HCT116 (cell line): ENCODE measurements around the gene KRT73. TPM values are rescaled to one million over a fixed set of nuclear protein-coding genes. Genes with fewer than 3 reads are reported as not detected.

ENCODE experiments used
- ATAC-seq: fragments of 200-7000 bp; cut with Tn5 transposase; 2 replicates; pipeline ENCODE4 v1.9.1; 2020; ENCODE audit warnings: mild to moderate bottlenecking, moderate library complexity
- Bru-seq: library from RNA; stranded (reverse); fragments of 400-500 nt; gene quantifications from one replicate; lab custom pipeline; 2021; lab: Mats Ljungman, UMichigan
- BruChase-seq, 2 experiments: library from RNA; stranded (reverse); fragments of 400-500 nt; gene quantifications; one replicate each; lab custom pipeline; 2021; lab: Mats Ljungman, UMichigan
- BruUV-seq: library from RNA; stranded (reverse); fragments of 400-500 nt; replicated peaks from 2 replicates; lab custom pipeline; 2021; lab: Mats Ljungman, UMichigan
- CTCF ChIA-PET: fragments of 300-600 bp; sonication (Branson Sonifier 250); formaldehyde crosslinking; loops from one replicate; lab custom pipeline; 2021; ENCODE audit warnings: antibody characterized with exemption; lab: Charles Lee
- POLR2A ChIA-PET: fragments of 300-600, 350-600 bp; sonication (Branson Sonifier 250); formaldehyde crosslinking; loops from one replicate; lab custom pipeline; 2021; ENCODE audit warnings: antibody characterized with exemption; lab: Charles Lee
- RAD21 ChIA-PET, 2 experiments: fragments of 300-600 bp; sonication (Branson Sonifier 250); formaldehyde crosslinking; loops; one replicate each; lab custom pipeline; 2023; ENCODE audit warnings: low total read pairs in 2 of 2; ENCODE audit not compliant: uncharacterized antibody in 2 of 2, unreplicated experiment in 2 of 2, low non-redundant PET in 1 of 2; lab: Charles Lee
- DNase-seq: peaks from one replicate; pipeline ENCODE4 v3.0.0-alpha.2; 2010; ENCODE audit warnings: low read depth, low spot score
- H2AFZ ChIP-seq: fragments of 200-600 bp; shearing (Covaris generic), sonication (generic); 2 replicates; pipeline ENCODE4 v1.6.1; 2017; ENCODE audit warnings: low read depth, mixed run types, mixed read lengths, antibody characterized with exemption, low read length; ENCODE audit not compliant: poor library complexity, severe bottlenecking
- H3K27ac ChIP-seq: 2 replicates; pipeline ENCODE4 v1.5.1; 2012; ENCODE audit warnings: low read depth, low read length
- H3K27me3 ChIP-seq: fragments of 200-600 bp; sonication (generic); 2 replicates; pipeline ENCODE4 v1.6.1; 2016; ENCODE audit warnings: mixed run types, low read length, mixed read lengths; ENCODE audit not compliant: insufficient read depth
- H3K36me3 ChIP-seq, 2 experiments: fragments of 200-500 bp in 1 of 2; fragments of 200-600 bp in 1 of 2; sonication (Bioruptor generic) in 1 of 2; sonication (generic) in 1 of 2; 2 replicates each; pipeline versions ENCODE4 v1.5.1 to v1.6.1; 2014 to 2016; ENCODE audit warnings: low read length in 2 of 2, inconsistent platforms in 1 of 2, mixed read lengths in 1 of 2, mixed run types in 1 of 2; ENCODE audit not compliant: insufficient read depth in 2 of 2, control insufficient read depth in 1 of 2
- H3K4me1 ChIP-seq, 2 experiments: fragments of 200-600 bp in 1 of 2; sonication (generic) in 1 of 2; 2 replicates each; pipeline versions ENCODE4 v1.5.1 to v1.6.1; 2012 to 2017; ENCODE audit warnings: low read length in 2 of 2, inconsistent platforms in 1 of 2, mild to moderate bottlenecking in 1 of 2, mixed read lengths in 1 of 2, mixed run types in 1 of 2, moderate library complexity in 1 of 2; ENCODE audit not compliant: insufficient read depth in 2 of 2, control insufficient read depth in 1 of 2
- H3K4me2 ChIP-seq: fragments of 200-600 bp; sonication (generic); 2 replicates; pipeline ENCODE4 v1.6.1; 2017; ENCODE audit warnings: mixed run types, low read length, mixed read lengths
- H3K4me3 ChIP-seq, 2 experiments: fragments of 200-600 bp in 1 of 2; sonication (generic) in 1 of 2; replicated peaks in 1 of 2; 2 replicates each; pipeline ENCODE4 v1.5.1; 2011 to 2016; ENCODE audit warnings: low read length in 2 of 2, control low read depth in 1 of 2, low read depth in 1 of 2, mild to moderate bottlenecking in 1 of 2, mixed read lengths in 1 of 2, mixed run types in 1 of 2
- H3K79me2 ChIP-seq: fragments of 200-600 bp; sonication (generic); 2 replicates; pipeline ENCODE4 v1.6.1; 2017; ENCODE audit warnings: mild to moderate bottlenecking, mixed run types, low read length, moderate library complexity, mixed read lengths; ENCODE audit not compliant: insufficient read depth
- H3K9ac ChIP-seq: fragments of 200-600 bp; sonication (generic); 2 replicates; pipeline ENCODE4 v1.6.1; 2016; ENCODE audit warnings: low read length, mixed read lengths
- H3K9me2 ChIP-seq: fragments of 200-600 bp; sonication (generic), shearing (Covaris generic); 2 replicates; pipeline ENCODE4 v1.6.1; 2017; ENCODE audit warnings: mixed run types, mild to moderate bottlenecking, moderate library complexity; ENCODE audit not compliant: insufficient read depth
- H3K9me3 ChIP-seq, 2 experiments: fragments of 200-500 bp in 1 of 2; fragments of 200-600 bp in 1 of 2; sonication (Bioruptor generic) in 1 of 2; sonication (generic) in 1 of 2; 2 replicates each; pipeline ENCODE4 v1.6.1; 2014 to 2017; ENCODE audit warnings: low read length in 2 of 2, mixed read lengths in 2 of 2, inconsistent platforms in 1 of 2, low read depth in 1 of 2, mild to moderate bottlenecking in 1 of 2, mixed run types in 1 of 2, moderate library complexity in 1 of 2; ENCODE audit not compliant: control insufficient read depth in 1 of 2, insufficient read depth in 1 of 2
- H4K20me1 ChIP-seq: fragments of 200-600 bp; sonication (generic), shearing (Covaris generic); 2 replicates; pipeline ENCODE4 v1.6.1; 2017; ENCODE audit warnings: mixed run types, mild to moderate bottlenecking, moderate library complexity; ENCODE audit not compliant: insufficient read depth
- ELF1 ChIP-seq: IDR thresholded peaks from 2 replicates; pipeline ENCODE4 v1.6.1; 2012; ENCODE audit warnings: low read depth, borderline replicate concordance
- JUND ChIP-seq: IDR thresholded peaks from 2 replicates; pipeline ENCODE4 v1.6.1; 2012
- RAD21 ChIP-seq: IDR thresholded peaks from 2 replicates; pipeline ENCODE4 v1.6.1; 2012; ENCODE audit warnings: low read depth, mild to moderate bottlenecking
- YY1 ChIP-seq: IDR thresholded peaks from 2 replicates; pipeline ENCODE4 v1.6.1; 2011; ENCODE audit warnings: low read length, low read depth, moderate library complexity, mild to moderate bottlenecking; ENCODE audit not compliant: insufficient replicate concordance; ENCODE audit errors: extremely low read depth
- ZNF274 ChIP-seq: fragments of 200-500 bp; sonication (Bioruptor generic); IDR thresholded peaks from 2 replicates; pipeline ENCODE4 v1.6.1; 2014; ENCODE audit warnings: mild to moderate bottlenecking, low read depth, low read length, inconsistent platforms
- intact Hi-C: fragments of 100-400 bp; cut with micrococcal nuclease; formaldehyde crosslinking; loops from 2 replicates; pipeline ENCODE4 v1.10.0; 2022
- long read RNA-seq: library from polyadenylated mRNA; unstranded; transcript quantifications from one replicate; pipeline ENCODE4 v2.0.0, GENCODE V29; 2021; ENCODE audit not compliant: unreplicated experiment
- polyA plus RNA-seq: library from polyadenylated mRNA; unstranded; fragments of >200 nt; gene quantifications from 2 replicates; pipeline ENCODE4 v1.2.1, GENCODE V29; 2012; ENCODE audit warnings: missing spikeins
- total RNA-seq: library from RNA; stranded (reverse); gene quantifications from one replicate; pipeline ENCODE4 v1.2.1, GENCODE V29; 2021; ENCODE audit not compliant: unreplicated experiment
- TF ChIP-seq, protein P1 (sequence below): IDR thresholded peaks from 2 replicates; pipeline ENCODE4 v1.6.1; 2012; ENCODE audit warnings: low read depth
- TF ChIP-seq, protein P2 (sequence below): IDR thresholded peaks from 2 replicates; pipeline ENCODE4 v1.6.1; 2012
- TF ChIP-seq, protein P3 (sequence below): IDR thresholded peaks from 2 replicates; pipeline ENCODE4 v1.6.1; 2012

The KRT73 gene
- not detected for total RNA-seq
- not detected in 2 replicates for polyA plus RNA-seq
- Bru-seq, nascent RNA = not detected
- not detected for BruChase-seq, experiment 1, labeled RNA remaining after a 6-hour chase
- not detected for BruChase-seq, experiment 2, labeled RNA remaining after a 2-hour chase
- long read RNA-seq = 0 reads

DNA sequence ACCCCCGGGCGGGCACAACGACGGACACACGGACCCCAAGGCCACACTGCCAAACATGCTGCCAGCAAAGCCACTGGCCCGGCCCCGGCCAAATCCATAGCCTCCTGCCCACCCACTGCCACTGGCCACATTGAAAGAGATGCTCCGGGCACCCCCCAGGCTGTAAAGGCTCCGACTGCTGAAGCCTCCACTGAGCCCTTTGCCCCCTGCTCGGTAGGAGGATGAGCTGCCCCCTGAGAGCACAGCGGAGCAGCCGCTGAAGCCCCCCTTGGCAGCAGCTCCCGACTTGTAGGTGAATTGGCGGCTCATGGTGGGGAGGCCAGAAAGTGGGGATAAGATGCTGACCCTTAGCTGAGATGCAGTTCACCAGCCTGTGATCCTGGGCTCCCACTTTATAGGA, at the start of gene KRT73:
KRT73 (minus strand) TSS at position 344 of the 400 bp plus-strand sequence; CDS start at position 309, 35 bp downstream.
- ATAC-seq (no peak), DNase-seq (no peak)
- POLR2A ChIA-PET = no interaction called here
- Histone ChIP-seq H3K9ac (no peak within 1 kb of the TSS), H2AFZ (no peak within 1 kb of the TSS), H3K4me1 (no peaks in the 10 kb centered on the region), H3K4me3 (no peak within 1 kb of the TSS), H3K4me2 (no peak within 1 kb of the TSS), H3K27ac (no peak within 1 kb of the TSS), H3K9me3 (no peaks in the 10 kb centered on the region; a peak in 1 of 4 replicates), H3K9me2 (no peaks in the 10 kb centered on the region)
- no TSS peak for BruUV-seq
- no peak for TF ChIP-seq ELF1
- TF ChIP-seq, protein P1, sequence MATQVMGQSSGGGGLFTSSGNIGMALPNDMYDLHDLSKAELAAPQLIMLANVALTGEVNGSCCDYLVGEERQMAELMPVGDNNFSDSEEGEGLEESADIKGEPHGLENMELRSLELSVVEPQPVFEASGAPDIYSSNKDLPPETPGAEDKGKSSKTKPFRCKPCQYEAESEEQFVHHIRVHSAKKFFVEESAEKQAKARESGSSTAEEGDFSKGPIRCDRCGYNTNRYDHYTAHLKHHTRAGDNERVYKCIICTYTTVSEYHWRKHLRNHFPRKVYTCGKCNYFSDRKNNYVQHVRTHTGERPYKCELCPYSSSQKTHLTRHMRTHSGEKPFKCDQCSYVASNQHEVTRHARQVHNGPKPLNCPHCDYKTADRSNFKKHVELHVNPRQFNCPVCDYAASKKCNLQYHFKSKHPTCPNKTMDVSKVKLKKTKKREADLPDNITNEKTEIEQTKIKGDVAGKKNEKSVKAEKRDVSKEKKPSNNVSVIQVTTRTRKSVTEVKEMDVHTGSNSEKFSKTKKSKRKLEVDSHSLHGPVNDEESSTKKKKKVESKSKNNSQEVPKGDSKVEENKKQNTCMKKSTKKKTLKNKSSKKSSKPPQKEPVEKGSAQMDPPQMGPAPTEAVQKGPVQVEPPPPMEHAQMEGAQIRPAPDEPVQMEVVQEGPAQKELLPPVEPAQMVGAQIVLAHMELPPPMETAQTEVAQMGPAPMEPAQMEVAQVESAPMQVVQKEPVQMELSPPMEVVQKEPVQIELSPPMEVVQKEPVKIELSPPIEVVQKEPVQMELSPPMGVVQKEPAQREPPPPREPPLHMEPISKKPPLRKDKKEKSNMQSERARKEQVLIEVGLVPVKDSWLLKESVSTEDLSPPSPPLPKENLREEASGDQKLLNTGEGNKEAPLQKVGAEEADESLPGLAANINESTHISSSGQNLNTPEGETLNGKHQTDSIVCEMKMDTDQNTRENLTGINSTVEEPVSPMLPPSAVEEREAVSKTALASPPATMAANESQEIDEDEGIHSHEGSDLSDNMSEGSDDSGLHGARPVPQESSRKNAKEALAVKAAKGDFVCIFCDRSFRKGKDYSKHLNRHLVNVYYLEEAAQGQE = no peak
- TF ChIP-seq, protein P2, sequence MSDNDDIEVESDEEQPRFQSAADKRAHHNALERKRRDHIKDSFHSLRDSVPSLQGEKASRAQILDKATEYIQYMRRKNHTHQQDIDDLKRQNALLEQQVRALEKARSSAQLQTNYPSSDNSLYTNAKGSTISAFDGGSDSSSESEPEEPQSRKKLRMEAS = no peak
- TF ChIP-seq, protein P3, sequence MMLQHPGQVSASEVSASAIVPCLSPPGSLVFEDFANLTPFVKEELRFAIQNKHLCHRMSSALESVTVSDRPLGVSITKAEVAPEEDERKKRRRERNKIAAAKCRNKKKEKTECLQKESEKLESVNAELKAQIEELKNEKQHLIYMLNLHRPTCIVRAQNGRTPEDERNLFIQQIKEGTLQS = no peak
- TF ChIP-seq ZNF274 = no peak
- TF ChIP-seq RAD21 = no peak
- no peak for TF ChIP-seq YY1
- no peak for TF ChIP-seq JUND
- TF ChIP-seq, all 23 proteins: peak for 0
- Histone ChIP-seq H3K27me3 (no peaks in the 10 kb centered on the region), H3K36me3 (no peaks in the 10 kb centered on the region), H3K79me2 (no peaks in the 10 kb centered on the region), H4K20me1 (no peaks in the 10 kb centered on the region)
- ChIA-PET CTCF (no interaction called here), RAD21 (no interaction called here)
- intact Hi-C loops = no loop called here
